Measurements from ENCODE around the gene IQSEC3.

IQSEC3 gene

GRCh38 chr12:101969-102878, 35.7 kb downstream of the IQSEC3 start:
- Histone ChIP-seq H3K9ac (ENCODE audit: low read length in 2 of 2) (no peak overlapping the region), H3K4me3 (ENCODE audit: low read length in 2 of 2) (no peak overlapping the region), H3K4me1 (ENCODE audit: control insufficient read depth, insufficient read depth, low read length) (no peaks in the 10 kb centered on the region), H3K27me3 (ENCODE audit: control insufficient read depth in 1 of 2, insufficient read depth in 2 of 2, low read length in 2 of 2) (peaks cover 49 to 51% of the 10 kb centered on the region in 2 donors), H3K27ac (ENCODE audit: low read length) (no peak overlapping the region), H3K36me3 (ENCODE audit: control insufficient read depth in 2 of 2, insufficient read depth in 2 of 2, low read length in 2 of 2) (no peaks in the 10 kb centered on the region), H3K9me3 (ENCODE audit: control insufficient read depth in 2 of 2, low read length in 2 of 2) (no peaks in the 10 kb centered on the region)

GRCh38 chr12:102879-103168, 36.3 kb downstream of the IQSEC3 start:
- Histone ChIP-seq H3K9ac (ENCODE audit: low read length in 2 of 2) (no peak overlapping the region), H3K36me3 (ENCODE audit: control insufficient read depth in 2 of 2, insufficient read depth in 2 of 2, low read length in 2 of 2) (no peaks in the 10 kb centered on the region), H3K27me3 (ENCODE audit: control insufficient read depth in 1 of 2, insufficient read depth in 2 of 2, low read length in 2 of 2) (peaks cover 44 to 46% of the 10 kb centered on the region in 2 donors), H3K4me1 (ENCODE audit: control insufficient read depth, insufficient read depth, low read length) (no peaks in the 10 kb centered on the region), H3K27ac (ENCODE audit: low read length) (no peak overlapping the region), H3K4me3 (ENCODE audit: low read length in 2 of 2) (no peak overlapping the region), H3K9me3 (ENCODE audit: control insufficient read depth in 2 of 2, low read length in 2 of 2) (no peaks in the 10 kb centered on the region)

GRCh38 chr12:103169-103981, 36.8 kb downstream of the IQSEC3 start:
- H3K27me3 ChIP-seq (ENCODE audit: control insufficient read depth in 1 of 2, insufficient read depth in 2 of 2, low read length in 2 of 2) = peaks cover 39 to 41% of the 10 kb centered on the region in 2 donors
- H3K9me3 ChIP-seq (ENCODE audit: control insufficient read depth in 2 of 2, low read length in 2 of 2) = no peaks in the 10 kb centered on the region
- no peaks in the 10 kb centered on the region for H3K4me1 ChIP-seq (ENCODE audit: control insufficient read depth, insufficient read depth, low read length)
- H3K36me3 ChIP-seq (ENCODE audit: control insufficient read depth in 2 of 2, insufficient read depth in 2 of 2, low read length in 2 of 2) = no peaks in the 10 kb centered on the region
- H3K9ac ChIP-seq (ENCODE audit: low read length in 2 of 2) = no peak overlapping the region
- H3K4me3 ChIP-seq (ENCODE audit: low read length in 2 of 2) = no peak overlapping the region
- H3K27ac ChIP-seq (ENCODE audit: low read length) = no peak overlapping the region

GRCh38 chr12:104551-105081, 38.0 kb downstream of the IQSEC3 start:
- H3K27me3 ChIP-seq (ENCODE audit: control insufficient read depth in 1 of 2, insufficient read depth in 2 of 2, low read length in 2 of 2) = peaks cover 32 to 33% of the 10 kb centered on the region in 2 donors
- no peaks in the 10 kb centered on the region for H3K36me3 ChIP-seq (ENCODE audit: control insufficient read depth in 2 of 2, insufficient read depth in 2 of 2, low read length in 2 of 2)
- no peak overlapping the region for H3K27ac ChIP-seq (ENCODE audit: low read length)
- H3K9ac ChIP-seq (ENCODE audit: low read length in 2 of 2) = no peak overlapping the region
- H3K4me3 ChIP-seq (ENCODE audit: low read length in 2 of 2) = no peak overlapping the region
- no peaks in the 10 kb centered on the region for H3K4me1 ChIP-seq (ENCODE audit: control insufficient read depth, insufficient read depth, low read length)
- H3K9me3 ChIP-seq (ENCODE audit: control insufficient read depth in 2 of 2, low read length in 2 of 2) = no peaks in the 10 kb centered on the region

GRCh38 chr12:105696-106095, 39.1 kb downstream of the IQSEC3 start:
- Histone ChIP-seq H3K4me1 (ENCODE audit: control insufficient read depth, insufficient read depth, low read length) (no peaks in the 10 kb centered on the region), H3K27me3 (ENCODE audit: control insufficient read depth in 1 of 2, insufficient read depth in 2 of 2, low read length in 2 of 2) (peaks cover 26 to 27% of the 10 kb centered on the region in 2 donors), H3K4me3 (ENCODE audit: low read length in 2 of 2) (no peak overlapping the region), H3K9ac (ENCODE audit: low read length in 2 of 2) (no peak overlapping the region), H3K9me3 (ENCODE audit: control insufficient read depth in 2 of 2, low read length in 2 of 2) (no peaks in the 10 kb centered on the region), H3K36me3 (ENCODE audit: control insufficient read depth in 2 of 2, insufficient read depth in 2 of 2, low read length in 2 of 2) (no peaks in the 10 kb centered on the region), H3K27ac (ENCODE audit: low read length) (no peak overlapping the region)

- Histone ChIP-seq H3K27me3 (ENCODE audit: control insufficient read depth in 1 of 2, insufficient read depth in 2 of 2, low read length in 2 of 2) (peaks cover 22 to 24% of the 10 kb centered on the region in 2 donors), H3K36me3 (ENCODE audit: control insufficient read depth in 2 of 2, insufficient read depth in 2 of 2, low read length in 2 of 2) (no peaks in the 10 kb centered on the region), H3K9me3 (ENCODE audit: control insufficient read depth in 2 of 2, low read length in 2 of 2) (no peaks in the 10 kb centered on the region), H3K4me1 (ENCODE audit: control insufficient read depth, insufficient read depth, low read length) (no peaks in the 10 kb centered on the region), H3K9ac (ENCODE audit: low read length in 2 of 2) (no peak overlapping the region), H3K4me3 (ENCODE audit: low read length in 2 of 2) (no peak overlapping the region), H3K27ac (ENCODE audit: low read length) (no peak overlapping the region)
Measured at GRCh38 chr12:106118-106591, 39.6 kb downstream of the IQSEC3 start.

GRCh38 chr12:108594-108993, 42.0 kb downstream of the IQSEC3 start:
- Histone ChIP-seq H3K4me3 (ENCODE audit: low read length in 2 of 2) (no peak overlapping the region), H3K36me3 (ENCODE audit: control insufficient read depth in 2 of 2, insufficient read depth in 2 of 2, low read length in 2 of 2) (no peaks in the 10 kb centered on the region), H3K4me1 (ENCODE audit: control insufficient read depth, insufficient read depth, low read length) (no peaks in the 10 kb centered on the region), H3K27me3 (ENCODE audit: control insufficient read depth in 1 of 2, insufficient read depth in 2 of 2, low read length in 2 of 2) (peaks cover 13 to 16% of the 10 kb centered on the region in 2 donors), H3K9me3 (ENCODE audit: control insufficient read depth in 2 of 2, low read length in 2 of 2) (no peaks in the 10 kb centered on the region), H3K9ac (ENCODE audit: low read length in 2 of 2) (no peak overlapping the region), H3K27ac (ENCODE audit: low read length) (no peak overlapping the region)

- H3K27me3 ChIP-seq (ENCODE audit: control insufficient read depth in 1 of 2, insufficient read depth in 2 of 2, low read length in 2 of 2) = peaks cover 9 to 16% of the 10 kb centered on the region in 2 donors
- no peak overlapping the region for H3K4me3 ChIP-seq (ENCODE audit: low read length in 2 of 2)
- no peaks in the 10 kb centered on the region for H3K4me1 ChIP-seq (ENCODE audit: control insufficient read depth, insufficient read depth, low read length)
- no peaks in the 10 kb centered on the region for H3K36me3 ChIP-seq (ENCODE audit: control insufficient read depth in 2 of 2, insufficient read depth in 2 of 2, low read length in 2 of 2)
- H3K27ac ChIP-seq (ENCODE audit: low read length) = no peak overlapping the region
- no peaks in the 10 kb centered on the region for H3K9me3 ChIP-seq (ENCODE audit: control insufficient read depth in 2 of 2, low read length in 2 of 2)
- H3K9ac ChIP-seq (ENCODE audit: low read length in 2 of 2) = no peak overlapping the region
Measured at GRCh38 chr12:109446-109845, 42.9 kb downstream of the IQSEC3 start.

GRCh38 chr12:109872-110271, 43.3 kb downstream of the IQSEC3 start:
- Histone ChIP-seq H3K4me1 (ENCODE audit: control insufficient read depth, insufficient read depth, low read length) (no peaks in the 10 kb centered on the region), H3K27me3 (ENCODE audit: control insufficient read depth in 1 of 2, insufficient read depth in 2 of 2, low read length in 2 of 2) (peaks cover 5 to 19% of the 10 kb centered on the region in 2 donors), H3K4me3 (ENCODE audit: low read length in 2 of 2) (no peak overlapping the region), H3K36me3 (ENCODE audit: control insufficient read depth in 2 of 2, insufficient read depth in 2 of 2, low read length in 2 of 2) (no peaks in the 10 kb centered on the region), H3K27ac (ENCODE audit: low read length) (no peak overlapping the region), H3K9me3 (ENCODE audit: control insufficient read depth in 2 of 2, low read length in 2 of 2) (no peaks in the 10 kb centered on the region), H3K9ac (ENCODE audit: low read length in 2 of 2) (no peak overlapping the region)

- Histone ChIP-seq H3K4me1 (ENCODE audit: control insufficient read depth, insufficient read depth, low read length) (no peaks in the 10 kb centered on the region), H3K4me3 (ENCODE audit: low read length in 2 of 2) (no peak overlapping the region), H3K36me3 (ENCODE audit: control insufficient read depth in 2 of 2, insufficient read depth in 2 of 2, low read length in 2 of 2) (no peaks in the 10 kb centered on the region), H3K27ac (ENCODE audit: low read length) (no peak overlapping the region), H3K27me3 (ENCODE audit: control insufficient read depth in 1 of 2, insufficient read depth in 2 of 2, low read length in 2 of 2) (peaks cover 3 to 18% of the 10 kb centered on the region in 2 donors), H3K9ac (ENCODE audit: low read length in 2 of 2) (no peak overlapping the region), H3K9me3 (ENCODE audit: control insufficient read depth in 2 of 2, low read length in 2 of 2) (no peaks in the 10 kb centered on the region)
Measured at GRCh38 chr12:111699-112493, 45.3 kb downstream of the IQSEC3 start.

Data from stomach smooth muscle (tissue), 2 donors.